T-cell (primary cell): Measurements from ENCODE around the gene A3GALT2. TPM values are rescaled to one million over a fixed set of nuclear protein-coding genes. Genes with fewer than 3 reads are reported as not detected.
A peak's percentile ranks its signal among the peaks of the same experiment; 100 is the strongest.

ENCODE experiments used
- ATAC-seq, 4 experiments: fragments of 200-7000 bp in 3 of 4; fragments of 150-1000 bp in 1 of 4; cut with Tn5 transposase; replicated peaks in 1 of 4; 1 replicate in 3 of 4; 2 replicates in 1 of 4; pipeline ENCODE4 v1.10.0; 2021; ENCODE audit warnings: moderate library complexity in 3 of 4, mild to moderate bottlenecking in 2 of 4, moderate number of reproducible peaks in 1 of 4
- CTCF ChIA-PET, 2 donors: fragments of 300-600 bp; sonication (Branson Sonifier 250); formaldehyde crosslinking; loops; one replicate each; lab custom pipeline; 2022; ENCODE audit warnings: antibody characterized with exemption in 2 of 2; lab: Charles Lee
- POLR2A ChIA-PET, 2 donors: fragments of 300-600 bp; sonication (Branson Sonifier 250); formaldehyde crosslinking; loops; one replicate each; lab custom pipeline; 2022; ENCODE audit warnings: antibody characterized with exemption in 2 of 2; lab: Charles Lee
- DNase-seq, 35 experiments: peaks; one replicate each; pipeline versions ENCODE4 v3.0.0 to v3.0.0-alpha.2; 2013 to 2023
- H3K27ac ChIP-seq: one replicate; pipeline ENCODE4 v1.5.1; 2013; ENCODE audit warnings: low read length
- H3K27me3 ChIP-seq, 2 experiments: replicated peaks in 1 of 2; 1 replicate in 1 of 2; 2 replicates in 1 of 2; pipeline versions ENCODE4 v1.6.1 to v1.7.0; 2013; ENCODE audit warnings: low read length in 1 of 2, mixed read lengths in 1 of 2; ENCODE audit not compliant: control insufficient read depth in 2 of 2, insufficient read depth in 2 of 2; ENCODE audit errors: extremely low read depth in 1 of 2
- H3K36me3 ChIP-seq, 2 donors: 1 replicate in 1 of 2; 2 replicates in 1 of 2; pipeline versions ENCODE4 v1.6.1 to v1.7.0; 2013; ENCODE audit warnings: low read length in 1 of 2; ENCODE audit not compliant: control insufficient read depth in 2 of 2, insufficient read depth in 1 of 2; ENCODE audit errors: extremely low read depth in 1 of 2
- H3K4me1 ChIP-seq, 2 experiments: 1 replicate in 1 of 2; 2 replicates in 1 of 2; pipeline versions ENCODE4 v1.6.1 to v1.7.0; 2013; ENCODE audit warnings: low read length in 2 of 2, mixed read lengths in 1 of 2; ENCODE audit not compliant: insufficient read depth in 2 of 2, control insufficient read depth in 1 of 2; ENCODE audit errors: extremely low read depth in 1 of 2
- H3K4me3 ChIP-seq, 2 donors: 1 replicate in 1 of 2; 2 replicates in 1 of 2; pipeline versions ENCODE4 v1.5.1 to v1.7.0; 2013; ENCODE audit warnings: mild to moderate bottlenecking in 2 of 2, low read length in 1 of 2, moderate library complexity in 1 of 2; ENCODE audit not compliant: control insufficient read depth in 1 of 2; ENCODE audit errors: extremely low read depth in 1 of 2
- H3K9me3 ChIP-seq: 2 replicates; pipeline ENCODE4 v1.7.0; 2013
- H3K27ac Mint-ChIP-seq, 2 donors: one replicate each; pipeline ENCODE4 v1.8.0; 2020 to 2021; ENCODE audit warnings: mild to moderate bottlenecking in 2 of 2, mixed read lengths in 2 of 2
- H3K27me3 Mint-ChIP-seq, 2 donors: one replicate each; pipeline ENCODE4 v1.8.0; 2021 to 2022; ENCODE audit warnings: mixed read lengths in 2 of 2
- H3K36me3 Mint-ChIP-seq: one replicate; pipeline ENCODE4 v1.8.0; 2021; ENCODE audit warnings: mixed read lengths
- H3K4me1 Mint-ChIP-seq, 3 donors: one replicate each; pipeline ENCODE4 v1.8.0; 2020 to 2022; ENCODE audit warnings: mixed read lengths in 3 of 3, mild to moderate bottlenecking in 1 of 3
- H3K4me3 Mint-ChIP-seq, 3 donors: one replicate each; pipeline ENCODE4 v1.8.0; 2020 to 2022; ENCODE audit warnings: mild to moderate bottlenecking in 3 of 3, mixed read lengths in 3 of 3, moderate library complexity in 3 of 3
- H3K9me3 Mint-ChIP-seq, 3 donors: one replicate each; pipeline ENCODE4 v1.8.0; 2020 to 2022; ENCODE audit warnings: mixed read lengths in 3 of 3
- WGBS: methylation state at CpG from one replicate; pipeline ENCODE4 v1.1.5; 2013; ENCODE audit warnings: missing lambda C conversion rate; ENCODE audit not compliant: insufficient coverage; 5-methylcytosine and 5-hydroxymethylcytosine counted together
- total RNA-seq, 35 experiments: library from RNA in 6 of 35; stranded (reverse) in 6 of 35; fragments of 120-200 nt in 1 of 35; gene quantifications; one replicate each; pipeline versions ENCODE4 v1.2.1 to v1.2.4 and lab custom pipeline; 2013 to 2026

A3GALT2 gene
- total RNA-seq, 5 donors from 2014 or later (not counting 1 experiment from before 2014, with no cell fraction given) = 0.26 TPM; not detected in 4

- Histone ChIP-seq H3K4me3 (no peak overlapping the region), H3K9me3 (no peaks in the 10 kb centered on the region), H3K27ac (no peak overlapping the region), H3K36me3 (peaks cover 40 to 82% of the 10 kb centered on the region in 2 donors), H3K27me3 (no peaks in the 10 kb centered on the region), H3K4me1 (no peaks in the 10 kb centered on the region)
- no peak for ATAC-seq
- H3K9me3 Mint-ChIP-seq = no peaks in the 10 kb centered on the region
- peaks cover 48% of the 10 kb centered on the region for H3K36me3 Mint-ChIP-seq
- POLR2A ChIA-PET = no interaction called here
- CTCF ChIA-PET = no interaction called here
- H3K27me3 Mint-ChIP-seq = no peaks in the 10 kb centered on the region
- no peak overlapping the region for H3K27ac Mint-ChIP-seq
- H3K4me3 Mint-ChIP-seq = no peak overlapping the region
- peaks cover 6 to 13% (median 9%) of the 10 kb centered on the region in 3 donors for H3K4me1 Mint-ChIP-seq
- WGBS = 67% methylated on average over 6 of the region's 10 CpGs
- no peak for DNase-seq
These were observed 10.8 kb upstream of the A3GALT2 start for GRCh38 chr1:33331444-33332356.

GRCh38 chr1:33330906-33331305 lies 10.0 kb upstream of the A3GALT2 start:
- 100% methylated on average over 6 of the region's 7 CpGs for WGBS
- no peak for ATAC-seq
- Mint-ChIP-seq H3K27ac (no peak overlapping the region), H3K36me3 (peaks cover 50% of the 10 kb centered on the region), H3K4me3 (no peak overlapping the region), H3K9me3 (no peaks in the 10 kb centered on the region), H3K4me1 (peaks cover 6 to 7% (median 6%) of the 10 kb centered on the region in 3 donors), H3K27me3 (no peaks in the 10 kb centered on the region)
- H3K27ac ChIP-seq = no peak overlapping the region
- no peak overlapping the region for H3K4me3 ChIP-seq
- no peak for DNase-seq
- H3K9me3 ChIP-seq = no peaks in the 10 kb centered on the region
- H3K4me1 ChIP-seq = no peaks in the 10 kb centered on the region
- peaks cover 43 to 89% of the 10 kb centered on the region in 2 donors for H3K36me3 ChIP-seq
- CTCF ChIA-PET = no interaction called here
- POLR2A ChIA-PET = no interaction called here
- H3K27me3 ChIP-seq = no peaks in the 10 kb centered on the region

- H3K27ac ChIP-seq = no peak overlapping the region
- H3K4me3 ChIP-seq = no peak overlapping the region
- Mint-ChIP-seq H3K27ac (no peak overlapping the region), H3K4me1 (peaks cover 6 to 7% (median 6%) of the 10 kb centered on the region in 3 donors), H3K27me3 (no peaks in the 10 kb centered on the region), H3K36me3 (peaks cover 54% of the 10 kb centered on the region), H3K9me3 (no peaks in the 10 kb centered on the region), H3K4me3 (no peak overlapping the region)
- ChIA-PET CTCF (no interaction called here), POLR2A (no interaction called here)
- no peaks in the 10 kb centered on the region for H3K9me3 ChIP-seq
- H3K27me3 ChIP-seq = no peaks in the 10 kb centered on the region
- no peaks in the 10 kb centered on the region for H3K4me1 ChIP-seq
- DNase-seq = no peak
- WGBS = no CpG with 5 or more reads among the region's 3 CpGs
- ATAC-seq = no peak
- peaks cover 44 to 93% of the 10 kb centered on the region in 2 donors for H3K36me3 ChIP-seq
These were observed 9.5 kb upstream of the A3GALT2 start for GRCh38 chr1:33330361-33330890.

- POLR2A ChIA-PET = no interaction called here
- H3K4me1 Mint-ChIP-seq = peaks cover 0 to under 1% (median 0%) of the 10 kb centered on the region in 3 donors
- no peaks in the 10 kb centered on the region for H3K4me1 ChIP-seq
These were observed 8.9 kb upstream of the A3GALT2 start for GRCh38 chr1:33329600-33330305.

GRCh38 chr1:33328817-33329216 lies 7.9 kb upstream of the A3GALT2 start:
- H3K4me1 Mint-ChIP-seq = no peaks in the 10 kb centered on the region
- no peaks in the 10 kb centered on the region for H3K9me3 Mint-ChIP-seq
- Histone ChIP-seq H3K27me3 (no peaks in the 10 kb centered on the region), H3K4me3 (no peak overlapping the region), H3K27ac (no peak overlapping the region), H3K36me3 (peaks cover 55 to 99% of the 10 kb centered on the region in 2 donors), H3K9me3 (no peaks in the 10 kb centered on the region), H3K4me1 (no peaks in the 10 kb centered on the region)
- peaks cover 60% of the 10 kb centered on the region for H3K36me3 Mint-ChIP-seq
- 93% methylated on average over 9 of the region's 12 CpGs for WGBS
- ATAC-seq (no peak), DNase-seq (no peak)
- H3K4me3 Mint-ChIP-seq = no peak overlapping the region
- ChIA-PET POLR2A (no interaction called here), CTCF (no interaction called here)
- no peaks in the 10 kb centered on the region for H3K27me3 Mint-ChIP-seq
- no peak overlapping the region for H3K27ac Mint-ChIP-seq

More at GRCh38 chr1:33329600-33330305, 8.9 kb upstream of the A3GALT2 start:
- peak overlapping the region in 1 of 3 donors; percentile 18 for H3K4me3 Mint-ChIP-seq
- H3K27me3 ChIP-seq = no peaks in the 10 kb centered on the region
- H3K27me3 Mint-ChIP-seq = no peaks in the 10 kb centered on the region
- 93% methylated on average over 15 of the region's 19 CpGs for WGBS
- no peak for DNase-seq
- ATAC-seq = no peak
- H3K27ac Mint-ChIP-seq = no peak overlapping the region
- no peak overlapping the region for H3K4me3 ChIP-seq
- peaks cover 59% of the 10 kb centered on the region for H3K36me3 Mint-ChIP-seq
- peaks cover 51 to 98% of the 10 kb centered on the region in 2 donors for H3K36me3 ChIP-seq
- no peaks in the 10 kb centered on the region for H3K9me3 Mint-ChIP-seq
- H3K27ac ChIP-seq = no peak overlapping the region
- CTCF ChIA-PET = no interaction called here
- H3K9me3 ChIP-seq = no peaks in the 10 kb centered on the region

- H3K4me3 ChIP-seq = no peak overlapping the region
- ATAC-seq (no peak), DNase-seq (no peak)
- H3K27me3 ChIP-seq = no peaks in the 10 kb centered on the region
- H3K4me1 Mint-ChIP-seq = no peaks in the 10 kb centered on the region
- H3K36me3 Mint-ChIP-seq = peaks cover 59% of the 10 kb centered on the region
- ChIA-PET POLR2A (interaction anchor here in 1 of 2 donors (0.6 kb wide), 1 partner anchor 22 kb away, joined by 5 read pairs; no protein-coding TSS in a partner anchor), CTCF (no interaction called here)
- no peaks in the 10 kb centered on the region for H3K9me3 ChIP-seq
- no peaks in the 10 kb centered on the region for H3K4me1 ChIP-seq
- H3K27ac ChIP-seq = no peak overlapping the region
- H3K27ac Mint-ChIP-seq = no peak overlapping the region
- no peaks in the 10 kb centered on the region for H3K9me3 Mint-ChIP-seq
- H3K27me3 Mint-ChIP-seq = no peaks in the 10 kb centered on the region
- peaks cover 49 to 93% of the 10 kb centered on the region in 2 donors for H3K36me3 ChIP-seq
- 97% methylated on average over 5 of the region's 9 CpGs for WGBS
- no peak overlapping the region for H3K4me3 Mint-ChIP-seq
These were observed 6.9 kb upstream of the A3GALT2 start for GRCh38 chr1:33327587-33328325.
